Endothelial cell of umbilical vein (primary cell): ENCODE results near the gene VPS54. TPM values are rescaled to one million over a fixed set of nuclear protein-coding genes. Genes with fewer than 3 reads are reported as not detected.

Source experiments
- BruUV-seq: library from RNA; stranded (reverse); fragments of 400-500 nt; replicated peaks from 2 replicates; lab custom pipeline; 2021; lab: Mats Ljungman, UMichigan
- CTCF ChIA-PET: fragments of 300-600, 350-600 bp; sonication (Branson Sonifier 250); formaldehyde crosslinking; loops from one replicate; lab custom pipeline; 2021; ENCODE audit warnings: antibody characterized with exemption, inconsistent platforms; lab: Charles Lee
- POLR2A ChIA-PET: fragments of 300-600, 350-600 bp; sonication (Branson Sonifier 250); formaldehyde crosslinking; loops from one replicate; lab custom pipeline; 2021; ENCODE audit warnings: antibody characterized with exemption, inconsistent platforms; lab: Charles Lee
- DNase-seq: peaks from one replicate; pipeline ENCODE4 v3.0.0-alpha.2; 2011; ENCODE audit warnings: low read depth, low spot score
- FAIRE-seq: peaks from 2 replicates; lab custom pipeline; 2011; peaks lifted over from hg19 to GRCh38; lab: Jason Lieb, UNC
- H2AFZ ChIP-seq: 2 replicates; pipeline ENCODE4 v1.6.0; 2012; ENCODE audit warnings: low read depth, low read length, control low read depth, inconsistent platforms
- H3K27ac ChIP-seq: 2 replicates; pipeline ENCODE4 v1.5.1; 2011; ENCODE audit warnings: low read depth, mild to moderate bottlenecking, control low read depth, low read length, moderate library complexity; ENCODE audit not compliant: insufficient read depth
- H3K27me3 ChIP-seq, 2 experiments: 2 replicates each; pipeline versions ENCODE4 v1.6.0 to v1.6.1; 2011; ENCODE audit warnings: low read length in 2 of 2, mixed read lengths in 1 of 2; ENCODE audit not compliant: control insufficient read depth in 2 of 2, insufficient read depth in 2 of 2
- H3K36me3 ChIP-seq, 2 experiments: 2 replicates in 1 of 2; 3 replicates in 1 of 2; pipeline ENCODE4 v1.5.1; 2011; ENCODE audit warnings: low read length in 2 of 2, mild to moderate bottlenecking in 1 of 2, moderate library complexity in 1 of 2; ENCODE audit not compliant: control insufficient read depth in 2 of 2, insufficient read depth in 2 of 2; ENCODE audit errors: extremely low read depth in 1 of 2
- H3K4me1 ChIP-seq: 3 replicates; pipeline ENCODE4 v1.5.1; 2011; ENCODE audit warnings: mild to moderate bottlenecking, low read length; ENCODE audit not compliant: control insufficient read depth, insufficient read depth; ENCODE audit errors: extremely low read depth
- H3K4me2 ChIP-seq: 2 replicates; pipeline ENCODE4 v1.6.1; 2011; ENCODE audit warnings: low read length, control low read depth, mixed read lengths; ENCODE audit not compliant: insufficient read depth
- H3K4me3 ChIP-seq, 3 experiments: fragments of 200-600 bp in 1 of 3; sonication (generic), shearing (Covaris generic) in 1 of 3; replicated peaks in 1 of 3; 2 replicates each; pipeline ENCODE4 v1.5.1; 2011 to 2016; ENCODE audit warnings: control low read depth in 3 of 3, low read length in 3 of 3, mild to moderate bottlenecking in 2 of 3, inconsistent platforms in 1 of 3, low read depth in 1 of 3, moderate library complexity in 1 of 3; ENCODE audit not compliant: insufficient read depth in 1 of 3
- H3K79me2 ChIP-seq: 2 replicates; pipeline ENCODE4 v1.6.0; 2012; ENCODE audit warnings: low read length, inconsistent platforms; ENCODE audit not compliant: control insufficient read depth, insufficient read depth
- H3K9ac ChIP-seq: replicated peaks from 2 replicates; pipeline ENCODE3; 2011; ENCODE audit warnings: low read length, control low read depth; ENCODE audit not compliant: insufficient read depth; ENCODE audit errors: extremely low read depth
- H3K9me1 ChIP-seq: replicated peaks from 3 replicates; pipeline ENCODE4 v1.6.0; 2011; ENCODE audit warnings: mild to moderate bottlenecking, low read length; ENCODE audit not compliant: control insufficient read depth, insufficient read depth; ENCODE audit errors: extremely low read depth
- H3K9me3 ChIP-seq: replicated peaks from 2 replicates; pipeline ENCODE4 v1.5.1; 2012; ENCODE audit warnings: low read length, inconsistent platforms; ENCODE audit not compliant: control insufficient read depth, insufficient read depth
- H4K20me1 ChIP-seq: replicated peaks from 2 replicates; pipeline ENCODE3; 2011; ENCODE audit warnings: mild to moderate bottlenecking, low read length; ENCODE audit not compliant: control insufficient read depth, insufficient read depth; ENCODE audit errors: extremely low read depth
- CTCF ChIP-seq, 2 donors: IDR thresholded peaks; 1 replicate in 1 of 2; 2 replicates in 1 of 2; pipeline ENCODE4 v1.5.1; 2011; ENCODE audit warnings: low read length in 2 of 2, mild to moderate bottlenecking in 2 of 2, moderate library complexity in 2 of 2, control low read depth in 1 of 2, inconsistent platforms in 1 of 2, low read depth in 1 of 2; ENCODE audit not compliant: insufficient read depth in 1 of 2; ENCODE audit errors: extremely low read depth in 1 of 2
- EZH2 ChIP-seq: IDR thresholded peaks from 2 replicates; pipeline ENCODE4 v1.6.1; 2012; ENCODE audit warnings: borderline replicate concordance, low read depth, mild to moderate bottlenecking, moderate library complexity, low read length, inconsistent platforms; ENCODE audit not compliant: severe bottlenecking
- FOS ChIP-seq: IDR thresholded peaks from 2 replicates; pipeline ENCODE4 v1.6.1; 2011; ENCODE audit warnings: mild to moderate bottlenecking, low read length, moderate library complexity, borderline replicate concordance; ENCODE audit not compliant: insufficient read depth
- GATA2 ChIP-seq: IDR thresholded peaks from 2 replicates; pipeline ENCODE4 v1.7.0; 2011; ENCODE audit warnings: low read depth, mild to moderate bottlenecking, moderate library complexity, mixed read lengths, low read length; ENCODE audit not compliant: insufficient read length, insufficient read depth
- JUN ChIP-seq: IDR thresholded peaks from 2 replicates; pipeline ENCODE4 v1.6.1; 2011; ENCODE audit warnings: borderline replicate concordance, low read depth; ENCODE audit not compliant: insufficient read length, insufficient read depth
- MAX ChIP-seq: IDR thresholded peaks from 2 replicates; pipeline ENCODE4 v1.6.1; 2011; ENCODE audit not compliant: insufficient read depth, insufficient read length
- MYC ChIP-seq: IDR thresholded peaks from one replicate; pipeline ENCODE4 v1.6.1; 2011; ENCODE audit warnings: mild to moderate bottlenecking, low read depth, low read length
- POLR2A ChIP-seq: IDR thresholded peaks from 2 replicates; pipeline ENCODE4 v1.6.1; 2012; ENCODE audit warnings: low read depth, mild to moderate bottlenecking, control low read depth, low read length
- POLR2AphosphoS5 ChIP-seq: IDR thresholded peaks from 2 replicates; pipeline ENCODE4 v1.6.1; 2012; ENCODE audit warnings: low read depth, mild to moderate bottlenecking, control low read depth, low read length, moderate library complexity; ENCODE audit not compliant: insufficient read depth
- dilution Hi-C: fragments of 300-500 bp; cut with MboI; formaldehyde crosslinking; loops from one replicate; pipeline ENCODE4 v1.15.0; 2019; ENCODE audit warnings: low sequenced_read_pairs; ENCODE audit not compliant: extremely low pct_ligation_motif_present
- intact Hi-C: fragments of 100-400 bp; cut with micrococcal nuclease; formaldehyde crosslinking; loops from one replicate; pipeline ENCODE4 v1.10.0; 2022
- polyA plus RNA-seq, 4 experiments: library from polyadenylated mRNA; depleted of rRNA in 3 of 4; stranded (reverse) in 3 of 4; unstranded in 1 of 4; fragments of >200 nt; gene quantifications; 2 replicates each; pipeline versions ENCODE4 v1.2.1 to v1.2.3, GENCODE V29; 2011 to 2012; ENCODE audit warnings: missing spikeins in 1 of 4
- total RNA-seq: library from RNA; stranded (reverse); gene quantifications from 2 replicates; pipeline ENCODE4 v1.2.3, GENCODE V29; 2021

The VPS54 gene
- total and polyA plus RNA-seq, 2 donors (not counting 3 experiments of a cell fraction or from before 2014, with no cell fraction given): 6.3 to 17.7 TPM

- Histone ChIP-seq H4K20me1 (no peaks in the 10 kb centered on the region), H3K9ac (no peak overlapping the region), H3K79me2 (no peaks in the 10 kb centered on the region), H3K4me1 (no peaks in the 10 kb centered on the region), H3K4me2 (no peak overlapping the region), H3K9me3 (no peaks in the 10 kb centered on the region), H3K4me3 (no peak overlapping the region), H3K27me3 (no peaks in the 10 kb centered on the region), H3K36me3 (peaks cover 5 to 8% of the 10 kb centered on the region in 2 experiments), H3K27ac (no peak overlapping the region), H3K9me1 (no peaks in the 10 kb centered on the region), H2AFZ (no peak overlapping the region)
- CTCF ChIA-PET: no interaction called here
- TF ChIP-seq MYC (no peak), FOS (no peak), EZH2 (no peak), JUN (no peak), POLR2AphosphoS5 (no peak), MAX (no peak), CTCF (IDR thresholded peaks at IDR 0.05; ENCODE audit: extremely low read depth in 1 of 2, insufficient read depth in 1 of 2, low read depth in 1 of 2, low read length in 2 of 2) (no peak), POLR2A (no peak), GATA2 (no peak)
- intact Hi-C loops: loop anchor here (5.0 kb wide), 1 partner anchor 246 kb away; no protein-coding TSS in a partner anchor
- BruUV-seq: no TSS peak
- POLR2A ChIA-PET: interaction anchor here (0.7 kb wide), 1 partner anchor 58 kb away, joined by 3 read pairs; no protein-coding TSS in a partner anchor
- DNase-seq (no peak), FAIRE-seq (no peak)
- dilution Hi-C loops: no loop called here
Measured at GRCh38 chr2:63881205-63881604, 138.0 kb downstream of the VPS54 start.
